Measurements from ENCODE around the gene SIGLEC10.
"Not testable (repeated sequence)": the region's sequence is repeated elsewhere in the genome, so short reads cannot be mapped to it uniquely, and the experiment has no call there.

SIGLEC10 gene

DNA sequence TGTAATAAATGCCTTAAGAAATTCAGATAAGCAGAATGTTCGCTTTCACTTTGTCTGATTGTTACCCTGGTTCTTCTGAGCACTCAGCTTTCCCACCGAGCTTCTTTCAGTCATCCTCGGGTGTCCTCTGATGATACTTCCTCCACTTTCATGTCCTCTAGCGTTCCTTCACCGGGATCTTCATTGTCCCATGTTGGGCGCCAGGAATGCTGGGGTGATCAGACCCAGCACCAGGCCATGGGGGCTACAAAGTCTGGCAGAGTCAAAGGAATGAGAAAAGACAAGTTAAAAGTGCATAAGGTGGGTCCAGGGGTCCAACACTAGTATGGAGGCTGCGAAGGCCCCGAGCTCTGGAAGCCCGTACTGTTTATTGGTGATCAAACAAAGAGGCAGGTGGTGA lies 15.3 kb downstream of the SIGLEC10 start:
- H3K27me3 ChIP-seq, result no peaks in the 10 kb centered on the region
- H3K9me3 ChIP-seq, result no peaks in the 10 kb centered on the region

DNA sequence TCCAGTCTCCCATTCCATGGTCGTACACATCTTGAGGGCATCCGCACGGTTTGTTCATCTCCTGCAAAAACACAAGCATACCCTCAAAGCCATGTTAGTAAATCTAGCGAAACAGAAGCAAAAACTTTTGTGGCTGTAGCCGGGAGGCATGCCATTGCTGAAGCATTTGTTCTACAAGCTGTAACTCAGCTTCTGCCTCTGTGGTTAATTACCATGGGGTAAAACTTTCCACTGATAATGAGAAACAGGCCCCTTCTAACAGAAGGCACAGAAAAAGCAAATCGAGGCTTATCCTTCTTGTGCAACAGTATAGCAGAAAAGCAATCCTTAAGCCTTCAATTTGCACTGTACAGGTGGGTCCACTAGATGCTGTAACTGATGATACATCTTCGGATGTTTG lies 17.5 kb downstream of the SIGLEC10 start:
- H3K36me3 ChIP-seq; H3K9me3 ChIP-seq; H3K27me3 ChIP-seq; H3K4me3 ChIP-seq (ENCODE audit: low read depth in 1 of 2, low read length in 1 of 2): not testable (repeated sequence)
- peak overlapping the region; percentile 50 for H3K27ac ChIP-seq
- peaks cover 29 to 33% of the 10 kb centered on the region in 2 experiments for H3K4me1 ChIP-seq (ENCODE audit: control insufficient read depth in 1 of 2, insufficient read depth in 1 of 2, low read depth in 1 of 2, low read length in 1 of 2)

More for the DNA sequence above, 15.3 kb downstream of the SIGLEC10 start:
- H3K4me3 ChIP-seq (ENCODE audit: low read depth in 1 of 2, low read length in 1 of 2), result no peak overlapping the region
- peaks cover 31 to 33% of the 10 kb centered on the region in 2 experiments for H3K4me1 ChIP-seq (ENCODE audit: control insufficient read depth in 1 of 2, insufficient read depth in 1 of 2, low read depth in 1 of 2, low read length in 1 of 2)
- H3K27ac ChIP-seq, result no peak overlapping the region
- TF ChIP-seq, protein P1, sequence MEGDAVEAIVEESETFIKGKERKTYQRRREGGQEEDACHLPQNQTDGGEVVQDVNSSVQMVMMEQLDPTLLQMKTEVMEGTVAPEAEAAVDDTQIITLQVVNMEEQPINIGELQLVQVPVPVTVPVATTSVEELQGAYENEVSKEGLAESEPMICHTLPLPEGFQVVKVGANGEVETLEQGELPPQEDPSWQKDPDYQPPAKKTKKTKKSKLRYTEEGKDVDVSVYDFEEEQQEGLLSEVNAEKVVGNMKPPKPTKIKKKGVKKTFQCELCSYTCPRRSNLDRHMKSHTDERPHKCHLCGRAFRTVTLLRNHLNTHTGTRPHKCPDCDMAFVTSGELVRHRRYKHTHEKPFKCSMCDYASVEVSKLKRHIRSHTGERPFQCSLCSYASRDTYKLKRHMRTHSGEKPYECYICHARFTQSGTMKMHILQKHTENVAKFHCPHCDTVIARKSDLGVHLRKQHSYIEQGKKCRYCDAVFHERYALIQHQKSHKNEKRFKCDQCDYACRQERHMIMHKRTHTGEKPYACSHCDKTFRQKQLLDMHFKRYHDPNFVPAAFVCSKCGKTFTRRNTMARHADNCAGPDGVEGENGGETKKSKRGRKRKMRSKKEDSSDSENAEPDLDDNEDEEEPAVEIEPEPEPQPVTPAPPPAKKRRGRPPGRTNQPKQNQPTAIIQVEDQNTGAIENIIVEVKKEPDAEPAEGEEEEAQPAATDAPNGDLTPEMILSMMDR (IDR thresholded peaks at IDR 0.05), result no peak
- no peaks in the 10 kb centered on the region for H3K36me3 ChIP-seq

DNA sequence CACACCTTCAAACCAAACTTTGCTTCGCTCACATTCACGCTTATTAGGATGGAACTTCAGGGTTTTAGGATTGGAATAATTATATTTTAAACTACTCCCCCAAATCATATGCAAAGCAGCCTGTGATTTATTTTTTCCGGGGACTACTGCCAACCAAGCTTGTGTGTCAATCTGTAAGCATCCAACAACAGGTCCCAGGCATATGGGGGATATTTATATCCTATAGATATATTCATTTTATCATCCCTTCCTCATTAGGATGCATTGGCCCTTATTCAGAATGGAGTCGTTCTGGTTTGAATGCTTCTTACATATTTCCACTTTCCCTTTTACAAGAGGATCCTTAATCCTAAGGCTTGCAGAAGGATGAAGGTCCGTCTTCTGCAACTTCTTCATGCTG lies 18.2 kb downstream of the SIGLEC10 start:
- Histone ChIP-seq H3K4me1 (ENCODE audit: control insufficient read depth in 1 of 2, insufficient read depth in 1 of 2, low read depth in 1 of 2, low read length in 1 of 2) (peaks cover 35 to 39% of the 10 kb centered on the region in 2 experiments), H3K27ac (no peak overlapping the region), H3K4me3 (ENCODE audit: low read depth in 1 of 2, low read length in 1 of 2) (no peak overlapping the region), H3K36me3 (no peaks in the 10 kb centered on the region), H3K9me3 (no peaks in the 10 kb centered on the region), H3K27me3 (no peaks in the 10 kb centered on the region)
- TF ChIP-seq, protein P1 (IDR thresholded peaks at IDR 0.05), result no peak

DNA sequence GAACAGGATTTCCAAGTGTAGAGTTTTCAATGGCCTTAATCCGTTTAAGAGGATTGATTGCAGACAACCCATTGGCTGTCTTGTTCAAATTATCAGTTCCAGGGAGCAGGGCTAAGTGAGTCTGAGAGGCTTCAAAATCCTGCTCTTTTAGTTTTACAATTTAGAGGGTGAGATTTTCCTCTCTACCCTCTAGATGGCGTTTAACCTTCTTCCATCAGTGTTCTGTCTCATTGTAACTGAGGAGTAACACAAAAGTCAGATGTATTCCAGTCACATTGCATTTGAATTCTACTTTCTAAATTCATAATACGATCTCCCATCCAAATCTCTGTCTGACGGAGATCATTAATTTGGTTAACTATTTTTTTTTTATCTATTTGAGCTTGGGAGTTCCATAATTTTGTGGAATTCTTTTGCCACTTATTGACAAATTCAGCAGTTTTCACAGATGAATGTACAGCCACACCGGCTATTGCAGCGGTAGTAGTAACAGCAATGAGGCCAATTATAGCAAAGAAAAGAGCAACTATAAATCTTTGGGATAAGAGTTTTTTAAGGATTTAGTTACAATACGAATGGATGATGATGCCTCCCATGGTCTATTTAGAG lies 19.2 kb downstream of the SIGLEC10 start:
- no peaks in the 10 kb centered on the region for H3K27me3 ChIP-seq
- TF ChIP-seq, protein P1 (IDR thresholded peaks at IDR 0.05), result peak; percentile 65
- no peak overlapping the region for H3K4me3 ChIP-seq (ENCODE audit: low read depth in 1 of 2, low read length in 1 of 2)

DNA sequence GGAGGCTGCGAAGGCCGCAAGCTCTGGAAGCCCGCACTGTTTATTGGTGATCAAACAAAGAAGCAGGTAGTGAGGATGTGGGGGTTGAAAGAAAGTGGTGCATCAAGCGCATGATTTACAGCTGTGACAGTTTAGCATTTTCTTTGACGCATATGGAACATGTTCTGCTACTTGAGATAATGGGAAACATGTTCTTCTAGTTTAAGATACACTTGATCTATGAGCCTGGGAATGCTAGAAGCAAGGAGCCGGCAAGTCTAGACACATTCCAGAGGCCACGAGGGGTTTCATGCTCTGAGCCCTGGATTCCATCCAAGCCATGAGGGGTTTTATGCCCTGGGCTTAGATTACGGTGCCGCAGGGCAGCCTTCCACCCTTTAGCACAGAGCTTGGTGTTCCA lies 20.0 kb downstream of the SIGLEC10 start:
- peaks cover 43% of the 10 kb centered on the region in 2 experiments for H3K4me1 ChIP-seq (ENCODE audit: control insufficient read depth in 1 of 2, insufficient read depth in 1 of 2, low read depth in 1 of 2, low read length in 1 of 2)
- not testable (repeated sequence) for H3K9me3 ChIP-seq; H3K27me3 ChIP-seq; H3K4me3 ChIP-seq (ENCODE audit: low read depth in 1 of 2, low read length in 1 of 2); H3K27ac ChIP-seq; H3K36me3 ChIP-seq

More for the DNA sequence above, 19.2 kb downstream of the SIGLEC10 start:
- Histone ChIP-seq H3K9me3 (no peaks in the 10 kb centered on the region), H3K4me1 (ENCODE audit: control insufficient read depth in 1 of 2, insufficient read depth in 1 of 2, low read depth in 1 of 2, low read length in 1 of 2) (peaks cover 42 to 43% of the 10 kb centered on the region in 2 experiments), H3K36me3 (no peaks in the 10 kb centered on the region), H3K27ac (peak overlapping the region; percentile 13)

DNA sequence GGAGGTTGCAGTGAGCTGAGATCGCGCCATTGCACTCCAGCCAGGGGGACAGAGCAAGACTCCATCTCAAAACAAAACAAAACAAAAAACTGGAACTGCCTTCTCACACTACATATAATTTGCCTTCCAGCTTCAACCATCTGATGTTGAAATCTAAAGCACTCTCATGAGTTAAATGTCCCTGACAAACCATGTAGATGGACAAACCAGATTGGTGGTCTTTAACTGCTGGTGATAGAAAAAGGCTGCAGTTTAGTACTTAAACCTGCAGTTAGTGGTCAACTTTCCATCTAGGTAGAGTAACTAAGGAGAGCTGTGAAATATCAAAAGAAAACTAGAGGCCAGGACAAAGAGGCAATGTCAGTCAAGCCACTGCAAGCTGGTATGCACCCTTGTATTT lies 21.3 kb downstream of the SIGLEC10 start:
- no peak overlapping the region for H3K4me3 ChIP-seq (ENCODE audit: low read depth in 1 of 2, low read length in 1 of 2)

More for the DNA sequence above, 21.3 kb downstream of the SIGLEC10 start:
- no peaks in the 10 kb centered on the region for H3K27me3 ChIP-seq
- H3K9me3 ChIP-seq, result no peaks in the 10 kb centered on the region
- H3K4me1 ChIP-seq (ENCODE audit: control insufficient read depth in 1 of 2, insufficient read depth in 1 of 2, low read depth in 1 of 2, low read length in 1 of 2), result peaks cover 43% of the 10 kb centered on the region in 2 experiments
- TF ChIP-seq, protein P1 (IDR thresholded peaks at IDR 0.05), result no peak
- H3K27ac ChIP-seq, result peak overlapping the region; percentile 87
- no peaks in the 10 kb centered on the region for H3K36me3 ChIP-seq
